GM23338 (cell line): ENCODE data around the gene SLC10A2. TPM values are rescaled to one million over a fixed set of nuclear protein-coding genes. Genes with fewer than 3 reads are reported as not detected.

Source experiments
- ATAC-seq: fragments of 200-7000 bp; cut with Tn5 transposase; 3 replicates; pipeline ENCODE4 v1.9.1; 2020
- DNase-seq: peaks from one replicate; pipeline ENCODE4 v3.0.0-alpha.2; 2015; ENCODE audit warnings: low spot score
- H2AFZ ChIP-seq: fragments of 200-600 bp; sonication (generic); 2 replicates; pipeline ENCODE4 v1.8.0; 2016; ENCODE audit warnings: antibody characterized with exemption, mild to moderate bottlenecking, moderate library complexity
- H3F3A ChIP-seq: fragments of 200-600 bp; sonication (generic); replicated peaks from 2 replicates; pipeline ENCODE4 v1.8.0; 2017; ENCODE audit warnings: antibody characterized with exemption, mixed run types, low read depth
- H3K27ac ChIP-seq: fragments of 200-600 bp; sonication (generic); 2 replicates; pipeline ENCODE4 v1.6.1; 2016; ENCODE audit warnings: low read depth
- H3K27me3 ChIP-seq: fragments of 200-600 bp; sonication (generic); 2 replicates; pipeline ENCODE4 v1.8.0; 2016; ENCODE audit warnings: mild to moderate bottlenecking, mixed run types, moderate library complexity; ENCODE audit not compliant: insufficient read depth
- H3K36me3 ChIP-seq: fragments of 200-600 bp; sonication (generic); 2 replicates; pipeline ENCODE4 v1.8.0; 2016; ENCODE audit warnings: mild to moderate bottlenecking; ENCODE audit not compliant: insufficient read depth
- H3K4me1 ChIP-seq: fragments of 200-600 bp; sonication (generic); 2 replicates; pipeline ENCODE4 v1.8.0; 2016; ENCODE audit warnings: mild to moderate bottlenecking, moderate library complexity; ENCODE audit not compliant: insufficient read depth
- H3K4me2 ChIP-seq: fragments of 200-600 bp; sonication (generic); 2 replicates; pipeline ENCODE4 v1.7.1; 2017; ENCODE audit warnings: mixed run types
- H3K4me3 ChIP-seq: fragments of 200-600 bp; sonication (generic); 2 replicates; pipeline ENCODE4 v1.6.1; 2016; ENCODE audit warnings: mixed run types
- H3K79me2 ChIP-seq: fragments of 200-600 bp; sonication (generic); replicated peaks from 2 replicates; pipeline ENCODE4 v1.8.0; 2017; ENCODE audit warnings: mild to moderate bottlenecking; ENCODE audit not compliant: insufficient read depth
- H3K9me2 ChIP-seq: fragments of 200-600 bp; sonication (generic); 2 replicates; pipeline ENCODE4 v1.8.0; 2017; ENCODE audit not compliant: insufficient read depth
- H4K20me1 ChIP-seq: fragments of 200-600 bp; sonication (generic); replicated peaks from 2 replicates; pipeline ENCODE4 v1.8.0; 2017; ENCODE audit warnings: mild to moderate bottlenecking; ENCODE audit not compliant: insufficient read depth
- H3K27ac Mint-ChIP-seq: 2 replicates; pipeline ENCODE4 v1.8.0; 2020; ENCODE audit warnings: inconsistent platforms, mild to moderate bottlenecking, moderate library complexity, mixed read lengths
- H3K27me3 Mint-ChIP-seq: 3 replicates; pipeline ENCODE4 v1.8.0; 2022; ENCODE audit warnings: low read depth, mild to moderate bottlenecking, moderate library complexity, mixed read lengths, inconsistent platforms; ENCODE audit not compliant: insufficient read depth, poor library complexity
- H3K36me3 Mint-ChIP-seq: 3 replicates; pipeline ENCODE4 v1.8.0; 2021; ENCODE audit warnings: low read depth, mild to moderate bottlenecking, inconsistent platforms, moderate library complexity, mixed read lengths
- H3K4me1 Mint-ChIP-seq: 3 replicates; pipeline ENCODE4 v1.8.0; 2020; ENCODE audit warnings: mild to moderate bottlenecking, inconsistent platforms, mixed read lengths
- H3K4me3 Mint-ChIP-seq: 3 replicates; pipeline ENCODE4 v1.8.0; 2021; ENCODE audit warnings: moderate library complexity, mild to moderate bottlenecking, inconsistent platforms, mixed read lengths
- H3K9me3 Mint-ChIP-seq: 3 replicates; pipeline ENCODE4 v1.8.0; 2020; ENCODE audit warnings: moderate library complexity, mild to moderate bottlenecking, inconsistent platforms, mixed read lengths
- CREB1 ChIP-seq: fragments of 250-450 bp; sonication (Bioruptor Pico); IDR thresholded peaks from 2 replicates; pipeline ENCODE4 v1.5.0; 2020; ENCODE audit warnings: low read depth, mild to moderate bottlenecking, moderate library complexity
- CTCF ChIP-seq, 2 experiments: fragments of 200-600 bp in 1 of 2; sonication (generic) in 1 of 2; conservative IDR thresholded peaks; 2 replicates each; pipeline versions ENCODE4 v1.5.1 to v1.6.1; 2016 to 2017; ENCODE audit warnings: antibody characterized with exemption in 2 of 2, low read depth in 2 of 2, mild to moderate bottlenecking in 2 of 2, moderate library complexity in 1 of 2
- ETS1 ChIP-seq: IDR thresholded peaks from 2 replicates; pipeline ENCODE4 v1.6.1; 2016; ENCODE audit warnings: antibody characterized with exemption
- EZH2 ChIP-seq: fragments of 200-600 bp; sonication (generic); IDR thresholded peaks from one replicate; pipeline ENCODE4 v1.8.0; 2017; ENCODE audit warnings: antibody characterized with exemption, mild to moderate bottlenecking, low read depth; ENCODE audit not compliant: unreplicated experiment
- EZH2phosphoT487 ChIP-seq: fragments of 200-600 bp; sonication (generic); IDR thresholded peaks from one replicate; pipeline ENCODE4 v1.8.1; 2018; ENCODE audit warnings: antibody characterized with exemption; ENCODE audit not compliant: unreplicated experiment
- JUNB ChIP-seq: IDR thresholded peaks from one replicate; pipeline ENCODE4 v1.6.1; 2016; ENCODE audit warnings: antibody characterized with exemption; ENCODE audit not compliant: unreplicated experiment
- NANOG ChIP-seq: IDR thresholded peaks from 2 replicates; pipeline ENCODE4 v1.6.1; 2016; ENCODE audit warnings: antibody characterized with exemption, borderline replicate concordance
- POLR2AphosphoS5 ChIP-seq: IDR thresholded peaks from 2 replicates; pipeline ENCODE4 v1.6.1; 2016; ENCODE audit warnings: antibody characterized with exemption, low read depth
- REST ChIP-seq: IDR thresholded peaks from one replicate; pipeline ENCODE4 v1.6.1; 2018; ENCODE audit warnings: antibody characterized with exemption; ENCODE audit not compliant: unreplicated experiment
- STAT1 ChIP-seq: IDR thresholded peaks from one replicate; pipeline ENCODE4 v1.6.1; 2016; ENCODE audit warnings: antibody characterized with exemption; ENCODE audit not compliant: unreplicated experiment
- ZNF114 ChIP-seq: fragments of 250-450 bp; sonication (Bioruptor Pico); IDR thresholded peaks from 2 replicates; pipeline ENCODE4 v1.5.0; 2020; ENCODE audit warnings: mild to moderate bottlenecking, moderate library complexity
- ZNF331 ChIP-seq: fragments of 250-450 bp; sonication (Bioruptor Pico); IDR thresholded peaks from 2 replicates; pipeline ENCODE4 v1.5.0; 2020; ENCODE audit warnings: low read depth, mild to moderate bottlenecking, moderate library complexity
- ZNF462 ChIP-seq: fragments of 250-450 bp; sonication (Bioruptor Pico); IDR thresholded peaks from 2 replicates; pipeline ENCODE4 v1.5.0; 2020; ENCODE audit warnings: mild to moderate bottlenecking, moderate library complexity
- polyA plus RNA-seq: library from polyadenylated mRNA; unstranded; fragments of >200 nt; fragmentation: Nextera tagmentation; extraction: Ambion mirVana; gene quantifications from 2 replicates; pipeline ENCODE4 v1.2.1, GENCODE V29; 2016
- total RNA-seq: library from RNA; depleted of rRNA; stranded (reverse); fragments of >200 nt; shearing (Covaris generic); gene quantifications from 2 replicates; pipeline ENCODE4 v1.2.3, GENCODE V29; 2014

SLC10A2 gene
- total and polyA plus RNA-seq, 2 experiments from 2014 or later: not detected

GRCh38 chr13:103100830-103101229 is 34.6 kb upstream of the SLC10A2 start:
- H3K4me2 ChIP-seq: no peak overlapping the region
- no peaks in the 10 kb centered on the region; the same call in 1 of the 2 replicates for H3F3A ChIP-seq
- DNase-seq (no peak), ATAC-seq (no peak)
- TF ChIP-seq STAT1 (no peak), CTCF (conservative IDR thresholded peaks at IDR 0.05; ENCODE audit: low read depth in 2 of 2) (no peak), JUNB (no peak), CREB1 (CRISPR knock-in tag) (no peak), POLR2AphosphoS5 (no peak), ETS1 (no peak), ZNF331 (CRISPR knock-in tag) (no peak), REST (no peak), EZH2phosphoT487 (no peak), ZNF462 (no peak), NANOG (no peak), ZNF114 (CRISPR knock-in tag) (no peak), EZH2 (no peak)
- H3K79me2 ChIP-seq: no peaks in the 10 kb centered on the region
- H3K27me3 ChIP-seq: no peaks in the 10 kb centered on the region
- H3K9me2 ChIP-seq: no peaks in the 10 kb centered on the region
- H3K4me1 Mint-ChIP-seq: peaks cover 21% of the 10 kb centered on the region
- H3K27me3 Mint-ChIP-seq: peaks cover 3% of the 10 kb centered on the region
- H3K4me1 ChIP-seq: peaks cover 17% of the 10 kb centered on the region
- no peak overlapping the region for H3K27ac ChIP-seq
- no peak overlapping the region for H3K4me3 ChIP-seq
- no peaks in the 10 kb centered on the region for H4K20me1 ChIP-seq
- H3K9me3 Mint-ChIP-seq: peaks cover 16% of the 10 kb centered on the region
- no peak overlapping the region for H3K4me3 Mint-ChIP-seq
- H3K27ac Mint-ChIP-seq: no peak overlapping the region
- H3K36me3 Mint-ChIP-seq: peaks cover 2% of the 10 kb centered on the region; the same call in 2 of the 3 replicates
- H2AFZ ChIP-seq: peak overlapping the region; percentile 75; the same call in 1 of the 2 replicates
- no peaks in the 10 kb centered on the region; the same call in 1 of the 2 replicates for H3K36me3 ChIP-seq
